Measurements from ENCODE around the gene ZDHHC11B. TPM values are rescaled to one million over a fixed set of nuclear protein-coding genes. Genes with fewer than 3 reads are reported as not detected.

The ZDHHC11B gene
- total and polyA plus RNA-seq, 12 donors: 4.7 to 46.6 (median 10.3) TPM

- no peak for DNase-seq
These were observed 17.7 kb downstream of the ZDHHC11B start for GRCh38 chr5:766666-767431.

GRCh38 chr5:765948-766631, 18.4 kb downstream of the ZDHHC11B start:
- WGBS, 2 donors: 90 to 91% methylated on average over 18 of the region's 18 CpGs

More at GRCh38 chr5:766666-767431, 17.7 kb downstream of the ZDHHC11B start:
- Histone ChIP-seq H3K4me1 (peaks cover 0 to 12% (median 0%) of the 10 kb centered on the region in 9 donors), H3K36me3 (peaks cover 0 to 34% (median 3%) of the 10 kb centered on the region in 9 donors), H3K9me3 (peaks cover 0 to 5% (median 0%) of the 10 kb centered on the region in 11 donors), H3K4me3 (no peak overlapping the region), H3K27me3 (no peaks in the 10 kb centered on the region), H3K27ac (no peak overlapping the region)
- no peak for TF ChIP-seq CTCF (IDR thresholded peaks at IDR 0.05)
- 84 to 87% methylated on average over 32 of the region's 32 CpGs for WGBS, 2 donors
- ATAC-seq: peak in 1 of 8 donors; percentile 0
- intact Hi-C loops (cut with DNase I): no loop called here

GRCh38 chr5:763998-764781, 20.3 kb downstream of the ZDHHC11B start:
- intact Hi-C loops (cut with DNase I): no loop called here

More at GRCh38 chr5:765948-766631, 18.4 kb downstream of the ZDHHC11B start:
- no peak overlapping the region for H3K27ac ChIP-seq
- peaks cover 0 to 12% (median 0%) of the 10 kb centered on the region in 9 donors for H3K4me1 ChIP-seq
- H3K4me3 ChIP-seq: no peak overlapping the region
- intact Hi-C loops (cut with DNase I): no loop called here
- peaks cover 0 to 34% (median 3%) of the 10 kb centered on the region in 9 donors for H3K36me3 ChIP-seq
- H3K9me3 ChIP-seq: peaks cover 0 to 5% (median 0%) of the 10 kb centered on the region in 11 donors
- TF ChIP-seq CTCF (IDR thresholded peaks at IDR 0.05): no peak
- DNase-seq (no peak), ATAC-seq (peak in 2 of 8 donors; percentile 1 to 4)
- no peaks in the 10 kb centered on the region for H3K27me3 ChIP-seq

More at GRCh38 chr5:763998-764781, 20.3 kb downstream of the ZDHHC11B start:
- TF ChIP-seq CTCF (IDR thresholded peaks at IDR 0.05): no peak
- Histone ChIP-seq H3K4me1 (peaks cover 4 to 23% (median 11%) of the 10 kb centered on the region in 9 donors), H3K27ac (no peak overlapping the region), H3K27me3 (no peaks in the 10 kb centered on the region), H3K4me3 (no peak overlapping the region), H3K36me3 (peaks cover 0 to 34% (median 3%) of the 10 kb centered on the region in 9 donors), H3K9me3 (peaks cover 0 to 5% (median 0%) of the 10 kb centered on the region in 11 donors)
- DNase-seq: no peak
- 97 to 98% methylated on average over 30 to 31 of the region's 31 CpGs for WGBS, 2 donors
- ATAC-seq: no peak

All from heart right ventricle (tissue), 16 donors.